Esophagus muscularis mucosa (tissue), 3 donors: Measurements from ENCODE around the gene BCAS1.

Experiments
- CTCF ChIP-seq, 3 experiments: fragments of 200-600 bp in 2 of 3; fragments of 450-650 bp in 1 of 3; sonication (generic) in 2 of 3; IDR thresholded peaks; one replicate each; pipeline ENCODE4 v1.5.1; 2017 to 2019; ENCODE audit warnings: antibody characterized with exemption in 3 of 3, mild to moderate bottlenecking in 2 of 3, moderate library complexity in 1 of 3
- POLR2A ChIP-seq: fragments of 450-650 bp; IDR thresholded peaks from one replicate; pipeline ENCODE4 v1.6.1; 2017; ENCODE audit warnings: antibody characterized with exemption, moderate library complexity, mild to moderate bottlenecking, low read depth
- POLR2AphosphoS5 ChIP-seq, 2 donors: sonication (generic); formaldehyde crosslinking; IDR thresholded peaks; one replicate each; pipeline ENCODE4 v1.6.1; 2017; ENCODE audit warnings: antibody characterized with exemption in 2 of 2

- TF ChIP-seq CTCF (IDR thresholded peaks at IDR 0.05) (no peak), POLR2AphosphoS5 (IDR thresholded peaks at IDR 0.05) (no peak), POLR2A (no peak)
Observed at GRCh38 chr20:54004445-54004844, 65.9 kb downstream of the BCAS1 start.
